ENCODE measurements around the gene MAP6. TPM values are rescaled to one million over a fixed set of nuclear protein-coding genes. Genes with fewer than 3 reads are reported as not detected.

MAP6 gene
- total and polyA plus RNA-seq, 10 of the 15 experiments (the other 5 are each of a cell fraction or from before 2014, with no cell fraction given): 0.06 to 0.19 (median 0.11) TPM; not detected in 5

DNA sequence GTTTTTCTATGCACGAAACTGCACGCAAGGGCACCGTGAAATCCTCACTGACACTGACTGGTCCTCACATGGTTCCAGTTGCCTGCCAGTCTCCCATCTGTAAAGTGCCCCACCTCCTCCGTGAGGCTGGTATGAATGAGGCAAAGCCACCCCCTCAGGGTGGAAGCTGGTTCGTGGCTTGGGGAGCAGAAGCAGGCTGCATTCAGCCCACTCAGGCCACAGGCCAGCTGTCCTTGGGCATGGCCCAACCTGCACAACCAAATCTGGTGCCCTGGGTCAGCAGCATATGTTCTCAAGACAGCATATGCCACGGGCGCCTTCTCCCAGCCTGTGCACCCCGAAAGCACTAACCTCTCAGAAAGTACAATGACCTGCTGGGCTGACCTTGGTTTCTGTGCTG lies 77.5 kb downstream of the MAP6 start:
- no peak for DNase-seq (ENCODE audit: low read depth, low spot score)
- in situ Hi-C loops (cut with MboI): no loop called here
- BruUV-seq (replicated peaks): no TSS peak
- no peaks in the 10 kb centered on the region for H3K36me3 ChIP-seq (ENCODE audit: control insufficient read depth in 2 of 2, insufficient read depth in 2 of 2, low read length in 1 of 2)
- RAD21 ChIA-PET (ENCODE audit: unreplicated experiment): no interaction called here
- no peak for FAIRE-seq
- no peaks in the 10 kb centered on the region for H4K20me1 ChIP-seq (ENCODE audit: control insufficient read depth, insufficient read depth)
- no peaks in the 10 kb centered on the region for H3K79me2 ChIP-seq (ENCODE audit: control insufficient read depth, insufficient read depth, low read length)
- POLR2A ChIA-PET: interaction anchor here (1.1 kb wide), 1 partner anchor 11 kb away, joined by 4 read pairs; no protein-coding TSS in a partner anchor
- no peak for TF ChIP-seq WRNIP1 (IDR thresholded peaks at IDR 0.05; ENCODE audit: borderline replicate concordance, low read depth, low read length)
- TF ChIP-seq CREB1 (IDR thresholded peaks at IDR 0.05; ENCODE audit: low read depth): no peak
- no peak for TF ChIP-seq LARP7 (IDR thresholded peaks at IDR 0.05)
- no peak for TF ChIP-seq POLR2A (IDR thresholded peaks at IDR 0.05; ENCODE audit: low read depth, low read length)
- no peak for TF ChIP-seq POLR2AphosphoS5 (IDR thresholded peaks at IDR 0.05; ENCODE audit: low read length)
- TF ChIP-seq, protein P1, sequence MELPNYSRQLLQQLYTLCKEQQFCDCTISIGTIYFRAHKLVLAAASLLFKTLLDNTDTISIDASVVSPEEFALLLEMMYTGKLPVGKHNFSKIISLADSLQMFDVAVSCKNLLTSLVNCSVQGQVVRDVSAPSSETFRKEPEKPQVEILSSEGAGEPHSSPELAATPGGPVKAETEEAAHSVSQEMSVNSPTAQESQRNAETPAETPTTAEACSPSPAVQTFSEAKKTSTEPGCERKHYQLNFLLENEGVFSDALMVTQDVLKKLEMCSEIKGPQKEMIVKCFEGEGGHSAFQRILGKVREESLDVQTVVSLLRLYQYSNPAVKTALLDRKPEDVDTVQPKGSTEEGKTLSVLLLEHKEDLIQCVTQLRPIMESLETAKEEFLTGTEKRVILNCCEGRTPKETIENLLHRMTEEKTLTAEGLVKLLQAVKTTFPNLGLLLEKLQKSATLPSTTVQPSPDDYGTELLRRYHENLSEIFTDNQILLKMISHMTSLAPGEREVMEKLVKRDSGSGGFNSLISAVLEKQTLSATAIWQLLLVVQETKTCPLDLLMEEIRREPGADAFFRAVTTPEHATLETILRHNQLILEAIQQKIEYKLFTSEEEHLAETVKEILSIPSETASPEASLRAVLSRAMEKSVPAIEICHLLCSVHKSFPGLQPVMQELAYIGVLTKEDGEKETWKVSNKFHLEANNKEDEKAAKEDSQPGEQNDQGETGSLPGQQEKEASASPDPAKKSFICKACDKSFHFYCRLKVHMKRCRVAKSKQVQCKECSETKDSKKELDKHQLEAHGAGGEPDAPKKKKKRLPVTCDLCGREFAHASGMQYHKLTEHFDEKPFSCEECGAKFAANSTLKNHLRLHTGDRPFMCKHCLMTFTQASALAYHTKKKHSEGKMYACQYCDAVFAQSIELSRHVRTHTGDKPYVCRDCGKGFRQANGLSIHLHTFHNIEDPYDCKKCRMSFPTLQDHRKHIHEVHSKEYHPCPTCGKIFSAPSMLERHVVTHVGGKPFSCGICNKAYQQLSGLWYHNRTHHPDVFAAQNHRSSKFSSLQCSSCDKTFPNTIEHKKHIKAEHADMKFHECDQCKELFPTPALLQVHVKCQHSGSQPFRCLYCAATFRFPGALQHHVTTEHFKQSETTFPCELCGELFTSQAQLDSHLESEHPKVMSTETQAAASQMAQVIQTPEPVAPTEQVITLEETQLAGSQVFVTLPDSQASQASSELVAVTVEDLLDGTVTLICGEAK (IDR thresholded peaks at IDR 0.05; ENCODE audit: borderline replicate concordance): no peak
- TF ChIP-seq, protein P2, sequence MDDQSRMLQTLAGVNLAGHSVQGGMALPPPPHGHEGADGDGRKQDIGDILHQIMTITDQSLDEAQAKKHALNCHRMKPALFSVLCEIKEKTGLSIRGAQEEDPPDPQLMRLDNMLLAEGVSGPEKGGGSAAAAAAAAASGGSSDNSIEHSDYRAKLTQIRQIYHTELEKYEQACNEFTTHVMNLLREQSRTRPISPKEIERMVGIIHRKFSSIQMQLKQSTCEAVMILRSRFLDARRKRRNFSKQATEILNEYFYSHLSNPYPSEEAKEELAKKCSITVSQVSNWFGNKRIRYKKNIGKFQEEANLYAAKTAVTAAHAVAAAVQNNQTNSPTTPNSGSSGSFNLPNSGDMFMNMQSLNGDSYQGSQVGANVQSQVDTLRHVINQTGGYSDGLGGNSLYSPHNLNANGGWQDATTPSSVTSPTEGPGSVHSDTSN (IDR thresholded peaks at IDR 0.05; ENCODE audit: insufficient replicate concordance, low read depth, low read length): no peak
- TF ChIP-seq, protein P3, sequence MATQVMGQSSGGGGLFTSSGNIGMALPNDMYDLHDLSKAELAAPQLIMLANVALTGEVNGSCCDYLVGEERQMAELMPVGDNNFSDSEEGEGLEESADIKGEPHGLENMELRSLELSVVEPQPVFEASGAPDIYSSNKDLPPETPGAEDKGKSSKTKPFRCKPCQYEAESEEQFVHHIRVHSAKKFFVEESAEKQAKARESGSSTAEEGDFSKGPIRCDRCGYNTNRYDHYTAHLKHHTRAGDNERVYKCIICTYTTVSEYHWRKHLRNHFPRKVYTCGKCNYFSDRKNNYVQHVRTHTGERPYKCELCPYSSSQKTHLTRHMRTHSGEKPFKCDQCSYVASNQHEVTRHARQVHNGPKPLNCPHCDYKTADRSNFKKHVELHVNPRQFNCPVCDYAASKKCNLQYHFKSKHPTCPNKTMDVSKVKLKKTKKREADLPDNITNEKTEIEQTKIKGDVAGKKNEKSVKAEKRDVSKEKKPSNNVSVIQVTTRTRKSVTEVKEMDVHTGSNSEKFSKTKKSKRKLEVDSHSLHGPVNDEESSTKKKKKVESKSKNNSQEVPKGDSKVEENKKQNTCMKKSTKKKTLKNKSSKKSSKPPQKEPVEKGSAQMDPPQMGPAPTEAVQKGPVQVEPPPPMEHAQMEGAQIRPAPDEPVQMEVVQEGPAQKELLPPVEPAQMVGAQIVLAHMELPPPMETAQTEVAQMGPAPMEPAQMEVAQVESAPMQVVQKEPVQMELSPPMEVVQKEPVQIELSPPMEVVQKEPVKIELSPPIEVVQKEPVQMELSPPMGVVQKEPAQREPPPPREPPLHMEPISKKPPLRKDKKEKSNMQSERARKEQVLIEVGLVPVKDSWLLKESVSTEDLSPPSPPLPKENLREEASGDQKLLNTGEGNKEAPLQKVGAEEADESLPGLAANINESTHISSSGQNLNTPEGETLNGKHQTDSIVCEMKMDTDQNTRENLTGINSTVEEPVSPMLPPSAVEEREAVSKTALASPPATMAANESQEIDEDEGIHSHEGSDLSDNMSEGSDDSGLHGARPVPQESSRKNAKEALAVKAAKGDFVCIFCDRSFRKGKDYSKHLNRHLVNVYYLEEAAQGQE (IDR thresholded peaks at IDR 0.05; ENCODE audit: low read depth, low read length): no peak
- no peak for TF ChIP-seq POLR2AphosphoS2 (IDR thresholded peaks at IDR 0.05; ENCODE audit: low read depth, low read length)
- TF ChIP-seq, protein P4, sequence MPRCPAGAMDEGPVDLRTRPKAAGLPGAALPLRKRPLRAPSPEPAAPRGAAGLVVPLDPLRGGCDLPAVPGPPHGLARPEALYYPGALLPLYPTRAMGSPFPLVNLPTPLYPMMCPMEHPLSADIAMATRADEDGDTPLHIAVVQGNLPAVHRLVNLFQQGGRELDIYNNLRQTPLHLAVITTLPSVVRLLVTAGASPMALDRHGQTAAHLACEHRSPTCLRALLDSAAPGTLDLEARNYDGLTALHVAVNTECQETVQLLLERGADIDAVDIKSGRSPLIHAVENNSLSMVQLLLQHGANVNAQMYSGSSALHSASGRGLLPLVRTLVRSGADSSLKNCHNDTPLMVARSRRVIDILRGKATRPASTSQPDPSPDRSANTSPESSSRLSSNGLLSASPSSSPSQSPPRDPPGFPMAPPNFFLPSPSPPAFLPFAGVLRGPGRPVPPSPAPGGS (IDR thresholded peaks at IDR 0.05; ENCODE audit: borderline replicate concordance, insufficient read depth, low read depth, low read length, poor library complexity, severe bottlenecking): no peak
- TF ChIP-seq RCOR1 (conservative IDR thresholded peaks at IDR 0.05; ENCODE audit: low read depth, low read length): no peak
- TF ChIP-seq MYC (IDR thresholded peaks at IDR 0.05; ENCODE audit: insufficient read depth, insufficient read length, insufficient replicate concordance, low read length, severe bottlenecking): no peak
- TF ChIP-seq ZNF274 (IDR thresholded peaks at IDR 0.05; ENCODE audit: insufficient read depth, insufficient read length): no peak
- no peak for ATAC-seq
- H2AFZ ChIP-seq (ENCODE audit: control insufficient read depth, low read depth, low read length): no peak overlapping the region
- no peaks in the 10 kb centered on the region; a peak in 1 of 4 replicates for H3K27me3 ChIP-seq (replicated peaks in 1 of 2; ENCODE audit: control insufficient read depth in 2 of 2, insufficient read depth in 2 of 2, low read length in 1 of 2)
- intact Hi-C loops (cut with micrococcal nuclease; ENCODE audit: unreplicated experiment): loop anchor here (10.0 kb wide), 1 partner anchor 173 kb away; the partner anchor contains the start of gene DGAT2
- no peak overlapping the region for H3K4me2 ChIP-seq (ENCODE audit: control insufficient read depth, insufficient read depth)
- H3K27ac ChIP-seq (ENCODE audit: control insufficient read depth, insufficient read depth): no peak overlapping the region
- peaks cover 8% of the 10 kb centered on the region for H3K4me1 ChIP-seq (ENCODE audit: control insufficient read depth, insufficient read depth, low read length)
- H3K9me3 ChIP-seq (replicated peaks; ENCODE audit: control insufficient read depth, insufficient read depth, low read length): no peaks in the 10 kb centered on the region
- no peak overlapping the region for H3K9ac ChIP-seq (ENCODE audit: control insufficient read depth, insufficient read depth, low read length)
- CTCF ChIA-PET: interaction anchor here (0.9 to 1.5 kb wide), 5 partner anchors 8 to 45 kb away, joined by 3 to 6 read pairs (median 4); no protein-coding TSS in a partner anchor
- WGBS (ENCODE audit: insufficient coverage, insufficient replicate concordance, low lambda C conversion rate, missing lambda C conversion rate): 56% methylated on average over 8 of the region's 8 CpGs
- no peak overlapping the region for H3K4me3 ChIP-seq
- SMC1A ChIA-PET (ENCODE audit: uncharacterized antibody, unreplicated experiment): interaction anchor here (0.8 to 1.3 kb wide), 3 partner anchors 8 to 15 kb away, joined by 3 to 4 read pairs (median 3); no protein-coding TSS in a partner anchor

Measured in GM12878 (cell line).